Stimulated activated CD8-positive, alpha-beta memory T cell treated with anti-CD3 and anti-CD28 coated beads, Interleukin-4, amount 100 ng/mL, for 4 hours (primary cell): ENCODE results near the gene CCZ1B.
"Not testable (repeated sequence)": the region's sequence is repeated elsewhere in the genome, so short reads cannot be mapped to it uniquely, and the experiment has no call there.

Experiments used
- DNase-seq, 2 donors: peaks; one replicate each; pipeline ENCODE4 v3.0.0-alpha.2; 2020; ENCODE audit warnings: low read depth in 2 of 2, low spot score in 1 of 2

CCZ1B gene

DNA sequence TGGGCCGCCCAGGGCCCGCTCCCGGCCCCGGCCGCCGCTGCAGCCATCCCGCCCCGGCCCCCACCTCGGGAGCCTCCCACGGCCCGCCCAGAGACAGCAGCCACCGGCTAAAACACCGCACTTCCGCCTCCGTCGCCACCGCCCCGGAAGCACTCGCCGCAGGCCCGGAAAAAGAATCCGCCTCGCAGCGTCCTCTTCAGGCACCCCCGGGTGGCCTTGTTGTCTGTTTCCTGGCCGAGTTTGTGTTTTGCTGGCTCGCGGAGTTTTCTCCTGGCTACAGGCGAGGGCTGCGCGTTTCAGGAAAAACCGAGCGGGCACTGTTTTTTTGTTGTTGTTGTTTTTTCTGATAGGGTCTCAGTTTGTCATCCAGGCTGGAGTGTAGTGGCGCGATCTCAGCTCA, at the start of gene CCZ1B:
Gene CCZ1B, minus strand, starts transcription at position 125 of the 400 bp plus-strand sequence. Its CDS starts 78 bp downstream, at position 47.
- DNase-seq = peak; percentile 62 to 76

DNA sequence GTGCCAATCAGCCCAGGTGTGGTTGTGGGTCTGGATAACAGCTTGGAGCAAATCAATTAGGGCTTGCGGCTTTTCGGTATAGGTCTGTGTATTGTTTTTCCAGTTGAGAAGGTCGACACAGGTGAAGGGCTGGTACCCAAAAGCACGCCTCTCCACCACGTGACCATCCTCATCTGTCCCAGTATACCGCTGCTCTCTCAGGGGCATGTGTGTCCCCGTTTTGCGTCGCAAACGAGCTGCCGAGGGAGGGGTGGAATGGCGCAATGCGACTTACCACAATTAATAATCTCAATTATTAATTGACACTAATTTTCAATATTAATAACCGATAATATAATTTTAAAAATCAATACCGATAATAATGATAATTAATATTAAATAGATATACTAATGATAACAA, 48.9 kb upstream of the CCZ1B start:
- not testable (repeated sequence) for DNase-seq

DNA sequence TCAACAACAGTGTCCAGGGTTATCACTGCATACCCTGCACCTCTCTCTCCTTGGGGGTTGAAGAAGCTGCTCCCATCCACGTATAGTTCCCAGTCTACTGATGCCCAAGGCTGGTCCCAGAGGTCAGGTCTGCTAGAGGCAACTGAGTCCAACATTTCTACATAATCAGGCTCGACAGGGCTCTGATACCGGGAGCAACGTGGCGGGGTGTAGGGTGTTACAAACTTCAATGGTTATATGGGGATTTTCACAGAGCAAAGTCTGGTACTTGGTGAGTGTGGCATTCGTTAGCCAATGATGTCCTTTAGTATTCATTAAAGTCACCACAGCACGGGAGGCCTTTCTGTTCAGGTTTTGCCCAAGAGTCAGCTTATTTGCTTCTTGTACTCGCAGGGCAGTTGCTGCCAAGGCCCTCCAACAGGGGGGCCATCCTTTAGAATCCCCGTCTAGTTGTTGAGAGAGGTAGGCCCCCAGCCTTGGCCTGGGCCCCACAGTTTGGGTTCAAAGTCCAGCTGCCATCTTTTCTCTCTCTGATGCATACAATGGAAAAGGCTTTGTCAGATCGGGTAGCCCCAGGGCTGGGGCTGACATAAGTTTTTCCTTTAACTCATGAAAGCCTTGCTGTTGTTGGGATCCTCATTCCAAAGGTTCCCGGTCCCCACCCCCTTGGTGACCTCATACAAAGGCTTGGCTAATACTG, 46.3 kb upstream of the CCZ1B start:
- not testable (repeated sequence) for DNase-seq

- not testable (repeated sequence) for DNase-seq
Measured at GRCh38 chr7:6871421-6872144, 45.5 kb upstream of the CCZ1B start.

DNA sequence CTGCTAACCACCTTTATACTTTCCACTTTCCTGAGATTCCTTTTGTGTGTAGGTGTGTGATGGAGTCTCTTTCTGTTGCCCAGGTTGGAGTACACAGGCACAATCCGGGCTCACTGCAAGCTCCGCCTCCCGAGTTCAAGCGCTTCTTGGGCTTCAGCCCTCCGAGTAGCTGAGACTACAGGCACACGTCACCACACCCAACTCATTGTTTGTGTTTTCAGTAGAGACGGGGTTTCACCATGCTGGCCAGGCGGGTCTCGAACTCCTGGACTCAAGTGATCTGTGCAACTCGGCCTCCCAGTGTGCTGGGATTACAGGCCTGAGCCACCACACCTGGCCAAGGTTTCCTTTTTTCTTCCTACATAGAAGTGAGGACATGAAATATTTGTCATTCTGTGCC, 38.7 kb upstream of the CCZ1B start:
- not testable (repeated sequence) for DNase-seq

DNA sequence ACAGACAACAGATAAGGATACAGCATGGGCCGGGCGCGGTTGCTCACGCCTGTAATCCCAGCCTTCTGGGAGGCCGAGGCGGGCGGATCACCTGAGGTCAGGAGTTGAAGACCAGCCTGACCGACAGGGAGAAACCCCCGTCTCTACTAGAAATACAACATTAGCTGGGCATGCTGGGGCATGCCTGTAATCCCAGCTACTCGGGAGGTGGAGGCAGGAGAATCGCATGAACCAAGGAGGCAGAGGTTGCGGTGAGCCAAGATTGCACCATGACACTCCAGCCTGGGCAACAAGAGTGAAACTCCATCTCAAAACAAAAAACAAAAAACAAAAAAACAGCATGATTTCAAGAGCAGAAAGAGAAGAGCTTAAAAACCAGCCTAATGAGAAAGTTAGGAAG, 38.1 kb upstream of the CCZ1B start:
- DNase-seq = not testable (repeated sequence)

GRCh38 chr7:6862876-6863275, 36.8 kb upstream of the CCZ1B start:
- DNase-seq = not testable (repeated sequence)

DNA sequence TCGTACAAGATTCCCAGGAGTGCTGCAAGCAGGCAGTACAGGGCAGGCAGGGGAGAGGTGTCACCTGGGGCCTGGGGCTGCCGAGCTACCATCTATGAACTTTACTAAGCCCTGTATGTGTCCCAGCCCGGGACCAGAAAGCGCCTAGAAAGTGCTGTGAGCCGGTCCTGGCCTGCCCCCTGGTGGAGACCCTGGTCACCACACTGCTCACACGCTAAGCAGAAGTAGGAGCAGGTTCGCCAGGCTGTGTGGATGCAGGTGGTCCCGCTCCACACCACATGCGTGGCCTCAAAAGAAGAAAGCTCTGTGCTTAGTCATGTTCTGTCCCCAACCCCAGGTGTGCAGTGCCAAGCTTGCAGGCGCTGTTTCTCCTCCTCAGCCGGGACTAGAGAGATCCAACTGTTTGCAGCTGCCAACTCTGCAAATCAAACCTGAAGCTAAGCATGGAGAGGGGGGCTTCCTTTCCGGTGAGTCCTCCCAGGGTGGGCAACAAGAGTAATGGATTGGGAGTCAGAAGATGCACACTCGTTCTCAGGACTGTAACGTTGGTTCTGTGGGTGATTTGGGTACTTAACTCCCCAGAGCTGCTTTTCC, 31.7 kb upstream of the CCZ1B start:
- DNase-seq = peak; percentile 56 to 57

DNA sequence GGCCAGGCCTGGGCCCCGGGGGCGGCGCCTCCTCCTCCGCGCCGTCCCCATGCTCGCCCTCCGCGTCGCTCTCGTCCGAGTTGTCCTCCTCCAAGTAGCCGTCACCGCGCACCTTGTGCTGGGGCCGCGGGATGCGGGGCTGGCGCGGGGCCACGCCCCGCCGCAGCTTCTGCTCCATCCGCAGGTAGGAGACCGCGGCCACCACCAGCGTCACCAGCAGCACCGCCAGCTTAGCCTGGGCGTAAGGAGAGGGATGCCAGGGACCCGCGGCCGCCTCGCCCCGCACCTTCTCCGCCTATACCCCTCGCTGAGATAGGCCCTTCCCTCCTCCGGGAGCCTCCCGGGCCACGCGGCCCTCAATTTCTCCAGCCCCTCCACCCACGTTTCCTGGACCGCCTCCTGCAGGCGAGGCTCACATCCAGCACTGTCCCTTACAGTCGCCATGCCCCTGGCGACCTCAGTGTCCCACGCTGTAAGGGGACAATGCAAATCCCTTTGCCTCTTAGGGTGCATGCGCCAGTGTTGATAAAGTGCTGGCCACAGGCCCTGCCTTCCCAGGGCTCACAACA, 29.6 kb upstream of the CCZ1B start:
- not testable (repeated sequence) for DNase-seq

- DNase-seq = not testable (repeated sequence)
Measured at GRCh38 chr7:6854747-6855562, 28.9 kb upstream of the CCZ1B start.

GRCh38 chr7:6853681-6854080, 27.6 kb upstream of the CCZ1B start:
- DNase-seq = not testable (repeated sequence)

GRCh38 chr7:6849127-6849526, 23.1 kb upstream of the CCZ1B start:
- DNase-seq = not testable (repeated sequence)

DNA sequence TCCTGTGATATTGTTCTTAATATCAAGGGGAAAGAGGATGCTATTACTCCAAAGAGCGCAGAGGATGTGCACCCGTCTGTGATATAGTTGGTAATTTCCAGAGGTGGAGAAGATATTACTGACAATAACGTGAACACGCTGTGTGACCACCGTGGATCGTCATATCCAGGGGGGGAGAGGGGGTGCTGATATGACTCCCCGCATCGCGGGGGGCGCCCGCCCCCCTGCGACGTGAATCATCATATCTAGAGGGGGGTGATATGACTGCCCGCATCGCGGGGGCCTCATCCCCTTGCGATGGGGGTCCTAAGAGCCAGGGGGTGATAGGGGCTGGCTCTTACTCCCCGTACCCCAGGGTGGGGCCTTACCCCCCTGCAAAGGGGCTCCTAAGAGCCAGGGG, 21.7 kb upstream of the CCZ1B start:
- not testable (repeated sequence) for DNase-seq

GRCh38 chr7:6845971-6846449, 19.9 kb upstream of the CCZ1B start:
- not testable (repeated sequence) for DNase-seq

DNA sequence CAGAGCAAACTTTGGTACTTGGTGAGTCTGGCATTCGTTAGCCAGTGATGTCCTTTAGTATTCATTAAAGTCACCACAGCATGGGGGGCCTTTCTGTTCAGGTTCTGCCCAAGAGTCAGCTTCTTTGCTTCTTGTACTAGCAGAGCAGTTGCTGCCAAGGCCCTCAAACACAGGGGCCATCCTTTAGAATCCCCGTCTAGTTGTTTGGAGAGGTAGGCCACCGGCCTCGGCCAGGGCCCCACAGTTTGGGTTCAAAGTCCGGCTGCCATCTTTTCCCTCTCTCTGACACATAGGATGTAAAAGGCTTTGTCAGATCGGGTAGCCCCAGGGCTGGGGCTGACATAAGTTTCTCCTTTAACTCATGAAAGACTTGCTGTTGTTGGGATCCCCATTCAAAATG, 17.6 kb upstream of the CCZ1B start:
- not testable (repeated sequence) for DNase-seq

DNA sequence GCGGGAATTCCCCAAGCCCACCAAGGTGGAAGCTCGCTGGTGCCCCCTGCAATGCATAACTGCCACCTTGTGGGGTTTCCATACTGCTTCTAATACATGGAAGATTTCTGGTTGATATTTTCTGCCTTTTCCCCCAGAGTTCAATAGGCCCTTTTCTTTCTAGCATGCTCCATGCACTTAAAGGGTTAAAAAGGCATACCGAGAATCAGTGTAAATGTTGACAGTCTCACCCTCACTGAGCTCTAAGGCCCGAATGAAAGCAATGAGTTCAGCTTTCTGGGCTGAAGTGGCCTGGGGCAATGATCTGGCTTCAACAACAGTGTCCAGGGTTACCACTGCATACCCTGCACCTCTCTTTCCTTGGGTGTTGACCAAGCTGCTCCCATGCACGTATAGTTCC, 17.0 kb upstream of the CCZ1B start:
- not testable (repeated sequence) for DNase-seq

- DNase-seq = not testable (repeated sequence)
Measured at GRCh38 chr7:6842278-6842921, 16.3 kb upstream of the CCZ1B start.

DNA sequence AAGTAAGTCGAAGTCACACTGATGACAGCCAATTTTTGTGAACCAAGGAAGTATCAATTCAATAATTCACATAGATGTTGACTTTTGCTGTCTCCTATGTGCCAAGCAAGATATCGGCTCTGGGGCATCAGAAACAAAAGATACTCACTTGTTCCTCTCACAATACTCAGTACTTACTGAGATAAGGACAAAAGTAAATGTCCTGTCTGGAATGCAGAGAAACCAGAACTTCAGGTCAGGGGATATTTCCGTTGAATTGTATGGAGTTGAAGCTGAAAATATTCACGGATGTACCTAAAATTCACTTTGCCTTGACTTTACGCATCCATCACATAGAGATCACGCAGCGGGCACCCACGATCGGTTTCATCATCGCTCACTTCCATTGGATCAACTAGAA, 11.0 kb upstream of the CCZ1B start:
- not testable (repeated sequence) for DNase-seq

DNA sequence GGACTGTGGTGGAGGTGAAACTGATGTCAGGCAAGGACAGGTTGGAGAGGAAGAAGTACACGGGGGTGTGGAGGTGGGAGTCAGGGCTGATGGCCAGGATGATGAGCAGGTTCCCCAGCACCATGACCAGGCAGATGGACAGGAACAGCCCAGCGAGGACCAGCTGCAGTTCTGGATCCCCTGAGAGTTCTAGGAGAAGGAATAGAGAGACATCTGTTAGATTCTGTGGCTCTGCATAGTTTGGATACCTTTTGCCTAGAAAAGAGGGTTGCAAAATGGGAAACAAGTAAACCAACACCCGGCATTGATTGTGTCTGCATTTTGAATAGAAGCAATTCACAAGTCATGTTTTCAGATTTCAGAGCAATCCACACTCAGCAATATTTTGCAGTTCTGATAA, 9.4 kb upstream of the CCZ1B start:
- DNase-seq = not testable (repeated sequence)

GRCh38 chr7:6833636-6834035, 7.6 kb upstream of the CCZ1B start:
- no peak for DNase-seq
